HCT116 (cell line): ENCODE data around the gene NEK1. TPM values are rescaled to one million over a fixed set of nuclear protein-coding genes. Genes with fewer than 3 reads are reported as not detected.
A peak's percentile ranks its signal among the peaks of the same experiment; 100 is the strongest.

ENCODE experiments used
- ATAC-seq: fragments of 200-7000 bp; cut with Tn5 transposase; 2 replicates; pipeline ENCODE4 v1.9.1; 2020; ENCODE audit warnings: mild to moderate bottlenecking, moderate library complexity
- BruUV-seq: library from RNA; stranded (reverse); fragments of 400-500 nt; replicated peaks from 2 replicates; lab custom pipeline; 2021; lab: Mats Ljungman, UMichigan
- CTCF ChIA-PET: fragments of 300-600 bp; sonication (Branson Sonifier 250); formaldehyde crosslinking; loops from one replicate; lab custom pipeline; 2021; ENCODE audit warnings: antibody characterized with exemption; lab: Charles Lee
- POLR2A ChIA-PET: fragments of 300-600, 350-600 bp; sonication (Branson Sonifier 250); formaldehyde crosslinking; loops from one replicate; lab custom pipeline; 2021; ENCODE audit warnings: antibody characterized with exemption; lab: Charles Lee
- RAD21 ChIA-PET, 2 experiments: fragments of 300-600 bp; sonication (Branson Sonifier 250); formaldehyde crosslinking; loops; one replicate each; lab custom pipeline; 2023; ENCODE audit warnings: low total read pairs in 2 of 2; ENCODE audit not compliant: uncharacterized antibody in 2 of 2, unreplicated experiment in 2 of 2, low non-redundant PET in 1 of 2; lab: Charles Lee
- DNase-seq: peaks from one replicate; pipeline ENCODE4 v3.0.0-alpha.2; 2010; ENCODE audit warnings: low read depth, low spot score
- H2AFZ ChIP-seq: fragments of 200-600 bp; shearing (Covaris generic), sonication (generic); 2 replicates; pipeline ENCODE4 v1.6.1; 2017; ENCODE audit warnings: low read depth, mixed run types, mixed read lengths, antibody characterized with exemption, low read length; ENCODE audit not compliant: poor library complexity, severe bottlenecking
- H3K27ac ChIP-seq: 2 replicates; pipeline ENCODE4 v1.5.1; 2012; ENCODE audit warnings: low read depth, low read length
- H3K27me3 ChIP-seq: fragments of 200-600 bp; sonication (generic); 2 replicates; pipeline ENCODE4 v1.6.1; 2016; ENCODE audit warnings: mixed run types, low read length, mixed read lengths; ENCODE audit not compliant: insufficient read depth
- H3K36me3 ChIP-seq, 2 experiments: fragments of 200-500 bp in 1 of 2; fragments of 200-600 bp in 1 of 2; sonication (Bioruptor generic) in 1 of 2; sonication (generic) in 1 of 2; 2 replicates each; pipeline versions ENCODE4 v1.5.1 to v1.6.1; 2014 to 2016; ENCODE audit warnings: low read length in 2 of 2, inconsistent platforms in 1 of 2, mixed read lengths in 1 of 2, mixed run types in 1 of 2; ENCODE audit not compliant: insufficient read depth in 2 of 2, control insufficient read depth in 1 of 2
- H3K4me1 ChIP-seq, 2 experiments: fragments of 200-600 bp in 1 of 2; sonication (generic) in 1 of 2; 2 replicates each; pipeline versions ENCODE4 v1.5.1 to v1.6.1; 2012 to 2017; ENCODE audit warnings: low read length in 2 of 2, inconsistent platforms in 1 of 2, mild to moderate bottlenecking in 1 of 2, mixed read lengths in 1 of 2, mixed run types in 1 of 2, moderate library complexity in 1 of 2; ENCODE audit not compliant: insufficient read depth in 2 of 2, control insufficient read depth in 1 of 2
- H3K4me2 ChIP-seq: fragments of 200-600 bp; sonication (generic); 2 replicates; pipeline ENCODE4 v1.6.1; 2017; ENCODE audit warnings: mixed run types, low read length, mixed read lengths
- H3K4me3 ChIP-seq, 2 experiments: fragments of 200-600 bp in 1 of 2; sonication (generic) in 1 of 2; replicated peaks in 1 of 2; 2 replicates each; pipeline ENCODE4 v1.5.1; 2011 to 2016; ENCODE audit warnings: low read length in 2 of 2, control low read depth in 1 of 2, low read depth in 1 of 2, mild to moderate bottlenecking in 1 of 2, mixed read lengths in 1 of 2, mixed run types in 1 of 2
- H3K79me2 ChIP-seq: fragments of 200-600 bp; sonication (generic); 2 replicates; pipeline ENCODE4 v1.6.1; 2017; ENCODE audit warnings: mild to moderate bottlenecking, mixed run types, low read length, moderate library complexity, mixed read lengths; ENCODE audit not compliant: insufficient read depth
- H3K9ac ChIP-seq: fragments of 200-600 bp; sonication (generic); 2 replicates; pipeline ENCODE4 v1.6.1; 2016; ENCODE audit warnings: low read length, mixed read lengths
- H3K9me2 ChIP-seq: fragments of 200-600 bp; sonication (generic), shearing (Covaris generic); 2 replicates; pipeline ENCODE4 v1.6.1; 2017; ENCODE audit warnings: mixed run types, mild to moderate bottlenecking, moderate library complexity; ENCODE audit not compliant: insufficient read depth
- H3K9me3 ChIP-seq, 2 experiments: fragments of 200-500 bp in 1 of 2; fragments of 200-600 bp in 1 of 2; sonication (Bioruptor generic) in 1 of 2; sonication (generic) in 1 of 2; 2 replicates each; pipeline ENCODE4 v1.6.1; 2014 to 2017; ENCODE audit warnings: low read length in 2 of 2, mixed read lengths in 2 of 2, inconsistent platforms in 1 of 2, low read depth in 1 of 2, mild to moderate bottlenecking in 1 of 2, mixed run types in 1 of 2, moderate library complexity in 1 of 2; ENCODE audit not compliant: control insufficient read depth in 1 of 2, insufficient read depth in 1 of 2
- H4K20me1 ChIP-seq: fragments of 200-600 bp; sonication (generic), shearing (Covaris generic); 2 replicates; pipeline ENCODE4 v1.6.1; 2017; ENCODE audit warnings: mixed run types, mild to moderate bottlenecking, moderate library complexity; ENCODE audit not compliant: insufficient read depth
- ATF3 ChIP-seq: IDR thresholded peaks from 2 replicates; pipeline ENCODE4 v1.6.1; 2012
- CBX3 ChIP-seq: IDR thresholded peaks from 2 replicates; pipeline ENCODE4 v1.6.1; 2012; ENCODE audit warnings: low read depth
- CTCF ChIP-seq, 3 experiments: fragments of 200-600 bp in 1 of 3; sonication (generic) in 1 of 3; IDR thresholded peaks in 2 of 3; conservative IDR thresholded peaks in 1 of 3; 2 replicates each; pipeline ENCODE4 v1.5.1; 2012 to 2017; ENCODE audit warnings: low read depth in 2 of 3, low read length in 2 of 3, antibody characterized with exemption in 1 of 3, borderline replicate concordance in 1 of 3, control low read depth in 1 of 3, mild to moderate bottlenecking in 1 of 3, mixed read lengths in 1 of 3, mixed run types in 1 of 3, moderate library complexity in 1 of 3; ENCODE audit not compliant: insufficient read depth in 1 of 3
- EGR1 ChIP-seq: IDR thresholded peaks from 2 replicates; pipeline ENCODE4 v1.6.1; 2012; ENCODE audit warnings: low read depth
- ELF1 ChIP-seq: IDR thresholded peaks from 2 replicates; pipeline ENCODE4 v1.6.1; 2012; ENCODE audit warnings: low read depth, borderline replicate concordance
- EZH2 ChIP-seq: fragments of 200-600 bp; sonication (generic); IDR thresholded peaks from 2 replicates; pipeline ENCODE4 v1.6.1; 2017; ENCODE audit warnings: antibody characterized with exemption, mixed run types
- EZH2phosphoT487 ChIP-seq: fragments of 200-600 bp; IDR thresholded peaks from 2 replicates; pipeline ENCODE4 v1.6.1; 2018; ENCODE audit warnings: antibody characterized with exemption, borderline replicate concordance
- FOSL1 ChIP-seq: IDR thresholded peaks from 2 replicates; pipeline ENCODE4 v1.6.1; 2012; ENCODE audit warnings: low read depth
- JUND ChIP-seq: IDR thresholded peaks from 2 replicates; pipeline ENCODE4 v1.6.1; 2012
- POLR2AphosphoS5 ChIP-seq: IDR thresholded peaks from 2 replicates; pipeline ENCODE4 v1.6.1; 2011; ENCODE audit warnings: mild to moderate bottlenecking, low read depth, low read length, moderate library complexity
- RAD21 ChIP-seq: IDR thresholded peaks from 2 replicates; pipeline ENCODE4 v1.6.1; 2012; ENCODE audit warnings: low read depth, mild to moderate bottlenecking
- REST ChIP-seq: IDR thresholded peaks from 2 replicates; pipeline ENCODE4 v1.6.1; 2012; ENCODE audit warnings: low read depth
- SP1 ChIP-seq: IDR thresholded peaks from 2 replicates; pipeline ENCODE4 v1.6.1; 2012; ENCODE audit warnings: low read depth
- SRF ChIP-seq: IDR thresholded peaks from 2 replicates; pipeline ENCODE4 v1.6.1; 2012; ENCODE audit warnings: low read depth
- TCF7L2 ChIP-seq: IDR thresholded peaks from 2 replicates; pipeline ENCODE4 v1.7.0; 2011; ENCODE audit warnings: borderline replicate concordance, inconsistent platforms; ENCODE audit not compliant: insufficient read depth, insufficient read length; ENCODE audit errors: extremely low read depth
- YY1 ChIP-seq: IDR thresholded peaks from 2 replicates; pipeline ENCODE4 v1.6.1; 2011; ENCODE audit warnings: low read length, low read depth, moderate library complexity, mild to moderate bottlenecking; ENCODE audit not compliant: insufficient replicate concordance; ENCODE audit errors: extremely low read depth
- intact Hi-C: fragments of 100-400 bp; cut with micrococcal nuclease; formaldehyde crosslinking; loops from 2 replicates; pipeline ENCODE4 v1.10.0; 2022
- total RNA-seq: library from RNA; stranded (reverse); gene quantifications from one replicate; pipeline ENCODE4 v1.2.1, GENCODE V29; 2021; ENCODE audit not compliant: unreplicated experiment

NEK1 gene
- total RNA-seq, 1 experiment from 2014 or later, result 13.3 TPM

GRCh38 chr4:169398316-169398715 is 214.1 kb downstream of the NEK1 start:
- intact Hi-C loops, result no loop called here
- TF ChIP-seq FOSL1 (no peak), ATF3 (no peak), SP1 (peak; percentile 26; the same call in 1 of the 2 replicates), JUND (0 out of 2 replicates have a peak, but pooled peaks have one; percentile 20)
- TF ChIP-seq, all 23 proteins: peak for 2
- no peak for DNase-seq
- no peaks in the 10 kb centered on the region for H3K9me3 ChIP-seq
- peaks cover 0 to 8% of the 10 kb centered on the region in 2 experiments; a peak in 2 of 4 replicates for H3K4me1 ChIP-seq
- H2AFZ ChIP-seq, result no peak overlapping the region
- no peaks in the 10 kb centered on the region for H3K36me3 ChIP-seq
- H3K9me2 ChIP-seq, result no peaks in the 10 kb centered on the region
- no TSS peak for BruUV-seq
- H3K27ac ChIP-seq, result no peak overlapping the region
- no peak overlapping the region for H3K9ac ChIP-seq
- no peak overlapping the region for H3K4me2 ChIP-seq
- H3K4me3 ChIP-seq, result no peak overlapping the region
- H4K20me1 ChIP-seq, result no peaks in the 10 kb centered on the region
- no peaks in the 10 kb centered on the region for H3K79me2 ChIP-seq
- no peak for ATAC-seq
- RAD21 ChIA-PET, result no interaction called here
- CTCF ChIA-PET, result no interaction called here
- POLR2A ChIA-PET, result no interaction called here
- no peaks in the 10 kb centered on the region for H3K27me3 ChIP-seq

- no peak for DNase-seq
- H3K9me2 ChIP-seq, result no peaks in the 10 kb centered on the region
- no peaks in the 10 kb centered on the region for H3K27me3 ChIP-seq
- ChIA-PET RAD21 (no interaction called here), POLR2A (no interaction called here), CTCF (no interaction called here)
- BruUV-seq, result no TSS peak
- H3K9me3 ChIP-seq, result no peaks in the 10 kb centered on the region
- H3K36me3 ChIP-seq, result no peaks in the 10 kb centered on the region
- H3K9ac ChIP-seq, result no peak overlapping the region
- no peaks in the 10 kb centered on the region for H3K79me2 ChIP-seq
- H2AFZ ChIP-seq, result no peak overlapping the region
- H3K27ac ChIP-seq, result no peak overlapping the region
- no peak overlapping the region for H3K4me3 ChIP-seq
- H4K20me1 ChIP-seq, result no peaks in the 10 kb centered on the region
- no peak overlapping the region for H3K4me2 ChIP-seq
- intact Hi-C loops, result no loop called here
- ATAC-seq, result no peak
- peaks cover 0 to 8% of the 10 kb centered on the region in 2 experiments; a peak in 2 of 4 replicates for H3K4me1 ChIP-seq
- TF ChIP-seq RAD21 (no peak), EZH2 (no peak), YY1 (no peak), CBX3 (no peak), REST (no peak), ELF1 (no peak), SP1 (no peak), EZH2phosphoT487 (no peak), EGR1 (no peak), POLR2AphosphoS5 (no peak), SRF (no peak), FOSL1 (no peak), TCF7L2 (no peak), CTCF (IDR thresholded peaks at IDR 0.05 in 2 of 3, conservative IDR thresholded peaks at IDR 0.05 in 1 of 3; ENCODE audit: borderline replicate concordance in 1 of 3, insufficient read depth in 1 of 3, low read depth in 2 of 3, low read length in 2 of 3) (no peak)
Measured at GRCh38 chr4:169397762-169398161, 214.6 kb downstream of the NEK1 start.
